Measurements from ENCODE around the gene ACTR3. TPM values are rescaled to one million over a fixed set of nuclear protein-coding genes. Genes with fewer than 3 reads are reported as not detected.

Gene ACTR3
- total and polyA plus RNA-seq, 11 donors: 15.3 to 238 (median 115) TPM

GRCh38 chr2:113967272-113967671, 77.4 kb downstream of the ACTR3 start:
- no peaks in the 10 kb centered on the region for H3K9me3 ChIP-seq
- DNase-seq (no peak), ATAC-seq (no peak)
- no peak overlapping the region for H3K27ac ChIP-seq
- no peaks in the 10 kb centered on the region for H3K27me3 ChIP-seq
- H3K36me3 ChIP-seq: peaks cover 0 to 42% (median 0%) of the 10 kb centered on the region in 9 donors
- TF ChIP-seq POLR2A (IDR thresholded peaks at IDR 0.05) (no peak), CTCF (IDR thresholded peaks at IDR 0.05) (no peak)
- WGBS, 4 donors: 94 to 98% (median 95%) methylated on average over 1 of the region's 1 CpG
- H3K4me1 ChIP-seq: peaks cover 0 to 20% (median 6%) of the 10 kb centered on the region in 12 donors
- intact Hi-C loops (cut with DNase I): no loop called here
- H3K4me3 ChIP-seq: no peak overlapping the region

GRCh38 chr2:113972766-113973165, 82.9 kb downstream of the ACTR3 start:
- DNase-seq: no peak
- Histone ChIP-seq H3K27me3 (no peaks in the 10 kb centered on the region), H3K36me3 (peaks cover 0 to 51% (median 4%) of the 10 kb centered on the region in 9 donors), H3K27ac (no peak overlapping the region), H3K9me3 (no peaks in the 10 kb centered on the region), H3K4me1 (peaks cover 0 to 4% (median 0%) of the 10 kb centered on the region in 12 donors), H3K4me3 (no peak overlapping the region)
- ATAC-seq: no peak
- WGBS, 4 donors: 83 to 89% (median 87%) methylated on average over 3 of the region's 3 CpGs
- TF ChIP-seq CTCF (IDR thresholded peaks at IDR 0.05) (no peak), POLR2A (IDR thresholded peaks at IDR 0.05) (no peak)
- intact Hi-C loops (cut with DNase I): loop anchor here in 1 of 10 donors (10.0 kb wide), 1 partner anchor 582 kb away; no protein-coding TSS in a partner anchor

- Histone ChIP-seq H3K4me1 (peaks cover 0 to 11% (median 0%) of the 10 kb centered on the region in 12 donors), H3K36me3 (peaks cover 0 to 51% (median 4%) of the 10 kb centered on the region in 9 donors), H3K27ac (no peak overlapping the region), H3K9me3 (no peaks in the 10 kb centered on the region), H3K4me3 (no peak overlapping the region), H3K27me3 (no peaks in the 10 kb centered on the region)
- WGBS, 4 donors: 78 to 85% (median 83%) methylated on average over 4 of the region's 4 CpGs
- DNase-seq (no peak), ATAC-seq (no peak)
- no peak for TF ChIP-seq CTCF (IDR thresholded peaks at IDR 0.05)
- no peak for TF ChIP-seq POLR2A (IDR thresholded peaks at IDR 0.05)
- intact Hi-C loops (cut with DNase I): loop anchor here in 1 of 10 donors (10.0 kb wide), 1 partner anchor 581 kb away; no protein-coding TSS in a partner anchor
Measured at GRCh38 chr2:113973810-113974209, 83.9 kb downstream of the ACTR3 start.

GRCh38 chr2:113974727-113975126, 84.8 kb downstream of the ACTR3 start:
- H3K36me3 ChIP-seq: peaks cover 0 to 49% (median 4%) of the 10 kb centered on the region in 9 donors
- H3K9me3 ChIP-seq: peaks cover 0 to 4% (median 2%) of the 10 kb centered on the region in 12 donors
- DNase-seq: no peak
- 39 to 68% (median 54%) methylated on average over 4 of the region's 4 CpGs for WGBS, 4 donors
- TF ChIP-seq CTCF (IDR thresholded peaks at IDR 0.05): no peak
- no peak for TF ChIP-seq POLR2A (IDR thresholded peaks at IDR 0.05)
- intact Hi-C loops (cut with DNase I): loop anchor here in 9 of 10 donors (5.0 to 10.0 kb wide), 2 partner anchors 578 to 580 kb away; no protein-coding TSS in a partner anchor
- H3K27me3 ChIP-seq: no peaks in the 10 kb centered on the region
- no peak overlapping the region for H3K27ac ChIP-seq
- peaks cover 0 to 11% (median 0%) of the 10 kb centered on the region in 12 donors for H3K4me1 ChIP-seq
- H3K4me3 ChIP-seq: no peak overlapping the region
- no peak for ATAC-seq

Data from heart left ventricle (tissue), 16 donors.